Germinal center (tissue), 1 donor: ENCODE measurements around the gene RILPL2.
"Not testable (repeated sequence)": the region's sequence is repeated elsewhere in the genome, so short reads cannot be mapped to it uniquely, and the experiment has no call there.

Experiments used
- DNase-seq: peaks from one replicate; pipeline ENCODE4 v3.0.0; 2012; ENCODE audit warnings: mixed read lengths, low spot score

The RILPL2 gene

GRCh38 chr12:123401753-123402683, 34.5 kb downstream of the RILPL2 start:
- DNase-seq, result no peak

DNA sequence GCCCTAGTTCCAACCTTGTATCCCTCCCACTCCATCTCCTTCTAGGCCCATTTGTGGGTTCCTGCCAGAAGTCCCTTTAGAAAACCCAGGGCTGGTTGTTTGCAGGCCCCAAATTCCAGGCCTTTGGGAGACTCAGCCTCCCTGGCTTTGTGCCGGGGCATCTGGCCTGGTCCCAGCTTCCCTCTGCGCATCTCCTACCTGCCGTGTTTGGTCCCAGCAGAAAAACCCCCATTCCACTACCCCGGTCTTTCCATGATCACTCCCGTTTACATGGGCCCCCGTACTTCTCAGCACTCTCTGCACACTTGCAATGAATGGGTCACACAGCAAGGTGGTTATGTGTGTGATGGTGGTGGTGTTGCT, 37.2 kb downstream of the RILPL2 start:
- no peak for DNase-seq

DNA sequence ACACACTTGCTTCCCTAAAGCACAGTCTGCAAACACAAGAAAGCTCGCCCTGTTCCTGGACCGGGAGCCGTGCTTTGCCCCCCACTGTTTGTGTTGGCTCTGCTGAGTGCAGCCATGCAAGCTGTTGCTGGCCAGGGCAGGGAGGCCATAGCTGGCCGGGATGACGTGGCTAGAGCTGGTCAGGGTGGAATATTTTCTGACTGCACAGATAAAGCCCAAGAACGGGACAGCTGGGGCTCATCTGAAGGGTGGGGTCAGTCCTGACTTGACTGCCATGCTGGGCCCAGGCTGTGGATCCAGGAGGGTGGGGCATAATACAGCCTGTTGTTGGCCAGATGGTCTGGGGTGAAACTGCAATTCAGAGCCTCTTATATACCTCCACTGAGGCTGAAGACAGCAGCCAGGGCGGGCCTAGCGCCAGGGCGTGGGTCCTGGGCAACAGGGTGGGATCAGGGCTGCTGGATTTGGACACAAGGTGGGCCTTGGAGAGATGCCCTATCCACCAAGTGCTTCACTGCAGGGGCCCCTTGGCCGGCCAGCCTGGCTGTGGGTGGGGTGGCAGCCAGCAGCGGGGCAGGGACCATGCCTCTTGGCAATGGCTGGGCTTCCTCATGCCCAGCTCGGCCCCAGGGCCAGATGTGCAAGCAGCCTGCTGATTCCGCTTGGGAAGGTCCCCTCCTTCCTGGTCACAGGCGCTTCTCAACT, 37.8 kb downstream of the RILPL2 start:
- no peak for DNase-seq

DNA sequence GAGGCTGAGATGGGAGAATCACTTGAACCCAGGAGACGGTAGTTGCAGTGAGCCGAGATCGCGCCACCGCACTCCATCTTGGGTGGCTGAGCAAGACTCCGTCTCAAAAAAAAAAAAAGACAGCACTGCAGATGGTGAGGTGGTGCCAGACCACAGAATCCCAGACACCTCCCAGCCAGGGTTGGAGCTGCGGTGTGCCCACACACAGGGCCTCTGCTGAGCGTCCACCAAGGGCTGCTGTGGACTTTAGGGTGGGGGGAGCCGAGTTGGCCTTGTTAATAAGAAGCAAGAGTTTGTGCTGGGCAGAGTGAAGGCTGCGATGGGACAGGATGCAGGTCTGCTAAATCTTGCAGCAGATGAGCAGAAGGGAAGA, 38.3 kb downstream of the RILPL2 start:
- no peak for DNase-seq

DNA sequence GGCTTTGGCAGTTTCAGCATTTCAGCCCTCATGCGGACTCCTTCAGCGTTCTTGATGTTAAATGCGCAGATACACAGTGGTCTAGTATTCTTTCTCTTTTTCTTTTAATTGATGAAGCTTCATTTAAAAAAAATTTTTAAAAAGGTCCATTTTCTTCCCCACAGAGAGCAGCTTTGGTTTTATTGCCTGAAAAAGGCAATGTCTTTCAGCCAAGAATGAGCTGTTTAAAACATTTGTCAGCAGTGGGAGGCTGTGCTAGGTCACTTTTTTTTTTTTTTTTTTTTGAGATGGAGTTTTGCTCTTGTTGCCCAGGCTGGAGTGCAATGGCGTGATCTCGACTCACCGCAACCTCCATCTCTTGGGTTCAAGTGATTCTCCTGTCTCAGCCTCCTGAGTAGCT, 39.1 kb downstream of the RILPL2 start:
- no peak for DNase-seq

DNA sequence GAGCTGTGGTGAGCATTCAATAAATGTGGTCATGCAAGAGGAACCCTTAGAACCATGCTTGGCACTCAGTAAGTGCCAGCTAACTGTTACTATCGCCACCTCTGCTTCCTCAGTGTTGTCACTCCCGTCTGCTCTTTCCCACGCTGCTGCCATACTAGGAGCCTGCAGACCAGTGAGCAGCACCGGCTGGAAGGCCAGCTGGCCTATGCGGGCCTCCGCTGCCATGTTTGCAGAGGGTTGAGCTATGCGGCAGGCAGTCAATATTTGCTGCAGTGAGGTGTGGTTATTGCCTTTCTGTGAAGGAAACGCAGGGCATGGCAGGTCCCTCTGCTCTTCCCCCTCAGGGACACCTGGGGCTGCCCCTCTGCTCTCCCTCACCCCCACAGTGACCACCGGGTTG, 39.5 kb downstream of the RILPL2 start:
- no peak for DNase-seq

GRCh38 chr12:123396543-123396942, 39.9 kb downstream of the RILPL2 start:
- DNase-seq, result no peak

DNA sequence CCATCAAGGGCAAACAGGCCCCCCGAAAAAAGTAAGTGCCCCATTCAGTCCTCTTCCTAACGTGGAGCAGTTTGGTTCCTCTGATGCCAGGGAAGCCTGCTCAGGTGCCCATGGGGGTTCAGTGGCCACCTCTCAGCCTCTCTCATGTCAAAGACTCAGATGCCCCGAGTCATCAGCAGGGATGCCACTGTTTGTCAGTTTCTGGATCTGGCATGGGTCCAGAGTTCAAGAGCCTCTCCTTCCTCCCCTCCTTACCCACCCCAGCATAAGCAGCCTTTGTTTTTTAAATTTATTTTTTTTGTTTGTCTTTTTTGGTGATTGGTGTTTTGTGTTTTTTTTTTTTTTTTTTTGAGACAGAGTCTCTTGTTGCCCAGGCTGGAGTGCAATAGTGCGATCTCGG, 41.2 kb downstream of the RILPL2 start:
- no peak for DNase-seq

DNA sequence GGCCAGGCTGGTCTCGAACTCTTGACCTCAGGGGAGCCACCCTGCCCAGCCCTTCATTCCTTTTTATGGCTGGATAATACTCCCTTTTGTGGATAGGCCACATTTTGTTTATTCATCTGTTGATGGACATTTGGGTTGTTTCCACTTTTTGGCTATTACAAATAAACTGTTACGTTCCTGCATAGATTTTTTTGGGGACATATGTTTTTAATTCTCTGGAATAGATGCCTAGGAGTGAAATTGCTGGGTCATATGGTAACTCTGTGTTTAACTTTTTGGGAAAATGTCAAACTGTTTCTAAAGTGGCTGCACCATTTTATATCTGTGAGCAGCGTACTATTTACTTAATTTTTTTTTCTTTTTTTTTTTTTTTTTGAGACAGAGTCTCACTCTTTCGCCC, 42.7 kb downstream of the RILPL2 start:
- no peak for DNase-seq

DNA sequence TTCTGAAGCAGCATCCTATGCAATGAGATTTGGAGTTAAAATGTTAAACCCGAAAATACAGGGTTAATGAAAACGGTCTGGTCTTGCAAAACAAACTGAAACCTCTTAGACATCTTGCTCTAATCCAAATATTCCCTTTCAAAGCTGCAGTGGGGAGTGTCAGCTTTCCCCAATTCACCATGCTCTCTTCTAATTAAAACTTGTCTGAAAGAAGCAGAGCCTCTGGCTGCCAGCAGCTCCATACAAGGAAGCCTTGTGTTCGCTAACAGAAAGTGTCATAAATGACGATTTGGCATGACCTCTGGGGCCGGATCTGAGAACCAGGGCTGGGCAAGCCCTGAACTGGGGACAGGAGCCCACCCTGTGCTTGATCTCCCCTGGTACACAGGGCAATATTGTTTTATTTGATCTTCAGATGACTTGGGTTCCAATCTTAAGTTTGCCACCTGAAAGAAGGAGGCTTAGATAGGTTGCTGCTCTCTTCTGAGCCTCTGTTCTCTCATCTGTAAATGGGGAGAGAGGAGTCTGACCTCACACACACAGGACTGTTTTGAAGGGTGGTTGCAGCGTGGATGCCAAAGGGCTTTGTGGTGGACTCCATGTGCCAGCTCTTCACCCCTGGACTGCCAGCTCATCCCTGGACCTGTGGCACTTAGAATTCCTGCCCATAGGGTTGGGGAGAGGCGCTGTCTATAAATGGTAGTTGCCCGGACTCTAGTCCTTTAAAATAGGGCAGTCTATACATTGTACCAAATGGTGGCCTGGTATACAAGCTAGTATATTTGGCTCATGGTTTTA, 44.7 kb downstream of the RILPL2 start:
- no peak for DNase-seq

- DNase-seq, result no peak
Measured at GRCh38 chr12:123390498-123391426, 45.7 kb downstream of the RILPL2 start.

DNA sequence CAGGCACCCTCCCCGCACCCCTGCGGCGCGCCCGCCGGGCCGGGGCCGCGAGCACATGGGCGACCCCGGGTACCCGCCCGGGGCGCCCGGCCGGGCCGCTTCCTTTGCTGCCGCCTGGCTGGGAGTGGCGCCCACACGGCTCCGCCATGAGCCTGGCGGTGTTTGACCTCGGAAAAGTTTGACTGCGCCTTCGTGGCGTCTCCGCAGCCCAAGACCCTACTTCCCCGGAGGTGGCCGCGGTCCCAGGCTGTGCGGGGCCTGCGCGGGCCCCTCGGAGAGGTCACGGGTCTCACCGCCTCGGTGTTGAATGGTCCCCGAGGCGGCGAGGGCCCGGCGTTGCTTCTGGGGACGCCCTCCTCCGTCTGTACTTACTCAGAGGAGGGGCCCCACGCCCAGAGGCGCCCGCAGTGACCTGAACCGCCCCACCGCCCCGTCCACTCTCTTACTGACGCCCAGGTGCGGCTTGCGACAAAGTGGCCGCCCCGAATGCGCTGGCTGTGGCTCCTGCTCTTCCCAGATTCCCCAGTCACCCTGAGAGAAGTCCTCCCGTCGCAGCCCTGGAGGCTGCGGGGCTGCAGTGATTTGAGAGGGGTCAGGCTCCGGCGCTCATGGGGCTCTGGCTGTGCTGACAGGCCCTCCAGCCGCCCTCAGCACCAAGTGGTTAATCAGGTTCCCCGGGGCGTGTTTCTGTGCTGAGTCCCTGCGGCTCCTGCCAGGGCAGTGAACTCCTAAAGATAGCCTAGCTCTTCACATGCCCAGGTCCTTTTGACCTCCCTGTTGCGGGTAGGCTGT, 46.7 kb downstream of the RILPL2 start:
- DNase-seq, result peak; percentile 55

GRCh38 chr12:123388951-123389559, 47.4 kb downstream of the RILPL2 start:
- DNase-seq, result no peak

DNA sequence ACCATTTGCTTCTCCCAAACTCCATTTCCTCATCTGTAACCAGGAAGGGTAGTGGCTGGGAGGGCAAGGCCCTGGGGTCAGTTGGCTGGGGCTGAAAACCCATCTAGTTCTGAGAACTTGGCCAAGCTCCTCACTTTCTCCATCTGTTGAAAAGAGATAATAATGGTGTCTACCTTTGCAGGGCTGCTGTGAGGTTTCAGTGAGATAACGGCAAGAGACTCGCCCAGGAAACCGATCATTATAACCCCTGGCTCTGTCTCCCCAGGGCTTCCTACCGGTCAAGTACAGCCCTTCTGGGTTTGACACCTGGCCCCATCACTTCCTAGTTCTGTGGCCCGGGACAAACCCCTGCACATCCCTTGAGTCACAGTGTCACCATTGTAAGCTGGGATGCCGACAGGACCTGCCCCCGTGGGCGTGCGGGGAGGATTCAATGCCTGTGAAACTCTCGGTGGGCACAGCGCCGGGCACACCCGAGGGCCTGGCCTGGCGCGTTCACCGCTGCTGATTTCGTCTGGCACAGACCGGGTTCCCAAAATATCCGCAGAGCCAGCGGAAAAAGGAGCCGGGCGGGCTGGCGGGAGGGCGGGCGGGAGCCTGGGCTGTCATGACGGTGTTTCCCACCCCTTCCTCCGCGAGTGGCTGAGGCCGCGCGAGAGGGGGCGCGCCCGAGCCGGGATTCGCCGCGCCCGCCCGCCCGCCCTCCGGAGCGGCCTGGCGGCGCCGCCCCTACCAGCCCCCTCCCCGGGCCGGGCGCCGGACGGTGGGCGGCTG, 48.1 kb downstream of the RILPL2 start:
- peak; percentile 90 for DNase-seq

DNA sequence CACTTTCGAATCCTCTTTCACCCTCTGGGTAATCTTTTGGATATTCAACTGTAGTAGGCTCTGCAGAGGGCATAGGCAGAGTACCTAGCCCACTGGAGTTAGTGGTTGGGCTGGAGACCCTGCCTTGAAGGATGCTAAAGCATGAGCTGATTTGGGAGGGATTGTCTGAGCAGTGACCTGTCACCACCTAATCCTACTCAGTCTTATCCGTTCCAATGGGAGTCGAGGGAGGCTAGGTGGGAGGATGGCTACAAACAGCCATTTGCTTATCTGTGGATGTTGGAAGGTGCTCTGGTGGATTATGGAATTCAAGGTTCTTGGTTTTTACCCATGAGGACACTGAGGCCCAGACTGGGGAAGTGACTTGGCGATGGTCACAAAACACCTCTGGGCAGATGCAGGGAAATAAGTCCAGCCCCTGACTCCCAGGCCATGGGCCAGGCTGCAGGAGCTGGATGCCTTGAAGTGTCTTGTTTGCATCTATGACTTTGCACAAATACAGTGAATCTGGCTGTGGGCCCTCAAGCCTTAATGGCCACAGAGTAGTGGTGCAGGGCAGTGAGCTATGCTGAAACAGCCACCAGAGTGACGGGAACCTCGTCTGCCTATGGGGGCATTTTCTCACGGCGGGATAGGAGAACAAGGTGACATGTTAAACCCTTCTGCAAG, 48.8 kb downstream of the RILPL2 start:
- peak; percentile 30 for DNase-seq

GRCh38 chr12:123385536-123385935, 50.9 kb downstream of the RILPL2 start:
- not testable (repeated sequence) for DNase-seq

- no peak for DNase-seq
Measured at GRCh38 chr12:123384994-123385376, 51.5 kb downstream of the RILPL2 start.

DNA sequence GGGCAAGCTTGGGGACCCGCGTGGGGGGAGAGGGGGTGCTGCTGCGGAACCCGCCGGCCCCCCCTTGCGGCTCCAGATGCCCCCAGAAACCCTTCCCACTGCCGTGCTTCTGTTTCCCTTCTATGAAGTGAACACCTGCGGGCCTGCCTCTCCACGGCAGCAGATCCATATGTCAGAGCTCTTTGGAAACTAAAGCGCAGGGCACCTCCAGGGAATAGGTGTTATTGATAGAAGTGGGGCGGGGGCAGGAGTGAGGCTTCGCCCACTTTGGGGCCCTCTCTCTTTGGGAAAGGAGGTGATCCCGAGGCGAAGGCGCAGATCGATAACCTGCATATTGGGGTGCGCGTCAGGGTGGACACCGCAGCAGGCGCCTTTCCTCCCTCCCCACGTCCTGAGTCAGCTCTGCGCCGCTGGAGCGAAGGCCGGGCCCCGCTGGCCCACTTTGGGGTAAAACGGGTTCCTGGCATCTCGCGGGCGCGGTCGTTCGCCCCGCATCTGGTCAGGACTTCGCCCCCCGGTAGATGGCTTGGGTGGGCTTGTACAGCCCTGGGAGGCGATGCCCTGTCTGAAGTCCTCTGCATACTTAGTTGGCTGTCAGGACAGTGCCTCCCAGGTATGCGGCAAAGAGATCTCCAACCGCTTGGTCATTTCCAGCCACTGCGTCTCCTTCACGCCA, 52.0 kb downstream of the RILPL2 start:
- DNase-seq, result peak; percentile 24
